Muscle layer of colon (tissue), 2 donors: ENCODE measurements around the gene ERCC8.
"Not testable (repeated sequence)": the region's sequence is repeated elsewhere in the genome, so short reads cannot be mapped to it uniquely, and the experiment has no call there.

ENCODE experiments used
- H3K27ac ChIP-seq: one replicate; pipeline ENCODE4 v1.7.0; 2013; ENCODE audit warnings: low read depth, mild to moderate bottlenecking, low read length, moderate library complexity
- H3K27me3 ChIP-seq, 2 donors: one replicate each; pipeline ENCODE4 v1.7.0; 2013; ENCODE audit warnings: low read length in 2 of 2, mild to moderate bottlenecking in 2 of 2; ENCODE audit not compliant: insufficient read depth in 2 of 2, control insufficient read depth in 1 of 2
- H3K36me3 ChIP-seq: one replicate; pipeline ENCODE4 v1.7.0; 2013; ENCODE audit warnings: mild to moderate bottlenecking, low read length; ENCODE audit not compliant: insufficient read depth
- H3K4me1 ChIP-seq: one replicate; pipeline ENCODE4 v1.7.0; 2013; ENCODE audit warnings: mild to moderate bottlenecking, low read length; ENCODE audit not compliant: insufficient read depth
- H3K4me3 ChIP-seq, 2 donors: one replicate each; pipeline ENCODE4 v1.7.0; 2013; ENCODE audit warnings: low read length in 2 of 2, low read depth in 1 of 2, mild to moderate bottlenecking in 1 of 2, moderate library complexity in 1 of 2
- H3K9ac ChIP-seq: one replicate; pipeline ENCODE4 v1.7.0; 2013; ENCODE audit warnings: low read length
- H3K9me3 ChIP-seq: one replicate; pipeline ENCODE4 v1.7.0; 2013; ENCODE audit warnings: mild to moderate bottlenecking, low read length
- donor health status: abdominal sarcoma.
- donor health status: Adenocarcinoma of cecum.

ERCC8 gene, protein sequence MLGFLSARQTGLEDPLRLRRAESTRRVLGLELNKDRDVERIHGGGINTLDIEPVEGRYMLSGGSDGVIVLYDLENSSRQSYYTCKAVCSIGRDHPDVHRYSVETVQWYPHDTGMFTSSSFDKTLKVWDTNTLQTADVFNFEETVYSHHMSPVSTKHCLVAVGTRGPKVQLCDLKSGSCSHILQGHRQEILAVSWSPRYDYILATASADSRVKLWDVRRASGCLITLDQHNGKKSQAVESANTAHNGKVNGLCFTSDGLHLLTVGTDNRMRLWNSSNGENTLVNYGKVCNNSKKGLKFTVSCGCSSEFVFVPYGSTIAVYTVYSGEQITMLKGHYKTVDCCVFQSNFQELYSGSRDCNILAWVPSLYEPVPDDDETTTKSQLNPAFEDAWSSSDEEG

DNA sequence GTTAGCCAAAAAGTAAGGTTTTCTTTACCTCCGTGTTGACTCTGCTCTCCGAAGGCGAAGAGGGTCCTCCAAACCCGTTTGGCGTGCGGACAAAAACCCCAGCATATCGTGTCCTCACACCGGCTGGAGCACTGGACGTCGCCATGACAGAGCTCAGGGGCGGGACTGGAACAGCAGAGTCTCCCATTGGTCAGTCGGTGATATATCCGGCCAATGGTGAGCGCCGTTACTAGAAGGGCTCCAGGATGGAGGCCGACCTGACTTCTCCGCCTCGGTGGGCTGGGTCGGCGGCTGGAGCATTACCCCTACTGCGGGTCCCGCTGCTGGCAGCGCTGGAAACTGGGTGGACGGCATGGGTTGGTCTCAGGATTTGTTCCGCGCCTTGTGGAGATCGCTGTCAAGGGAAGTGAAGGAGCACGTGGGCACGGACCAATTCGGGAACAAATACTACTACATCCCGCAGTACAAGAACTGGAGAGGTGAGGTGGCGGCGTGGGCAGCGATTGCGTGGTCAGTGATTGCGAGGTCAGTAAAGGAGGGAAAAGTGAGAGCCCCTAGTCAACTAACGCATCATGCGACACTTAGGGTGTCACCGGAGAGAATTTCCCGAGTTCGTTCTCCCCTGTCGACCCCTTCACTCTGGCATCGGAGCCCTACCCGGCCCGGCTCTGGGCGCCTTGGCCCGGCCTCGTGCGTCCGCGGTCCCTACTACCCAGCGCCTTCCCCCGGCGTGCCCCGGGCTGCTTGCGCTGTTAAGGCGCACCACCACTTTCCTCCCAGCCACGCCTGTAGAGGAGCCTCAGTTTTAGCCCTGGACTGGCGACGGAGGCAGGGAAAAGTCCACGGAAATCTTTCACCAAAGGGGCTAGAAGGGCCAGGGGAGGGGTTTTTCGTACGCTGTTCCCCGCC, at the start of gene ERCC8, which contains the start of gene NDUFAF2:
Gene ERCC8 (minus strand): TSS at position 167 of the 909 bp plus-strand sequence. CDS start 62 bp downstream, at position 105.
Gene NDUFAF2 (plus strand): TSS at position 302 of the 909 bp plus-strand sequence. CDS start 51 bp downstream, at position 353.
- no peaks in the 10 kb centered on the region for H3K27me3 ChIP-seq
- no peaks in the 10 kb centered on the region for H3K36me3 ChIP-seq
- H3K9ac ChIP-seq, result peak within 1 kb of the TSS; percentile 85
- no peaks in the 10 kb centered on the region for H3K9me3 ChIP-seq
- peak within 1 kb of the TSS; percentile 80 to 87 for H3K4me3 ChIP-seq
- peak within 1 kb of the TSS; percentile 90 for H3K27ac ChIP-seq
- peaks cover 6% of the 10 kb centered on the region for H3K4me1 ChIP-seq

DNA sequence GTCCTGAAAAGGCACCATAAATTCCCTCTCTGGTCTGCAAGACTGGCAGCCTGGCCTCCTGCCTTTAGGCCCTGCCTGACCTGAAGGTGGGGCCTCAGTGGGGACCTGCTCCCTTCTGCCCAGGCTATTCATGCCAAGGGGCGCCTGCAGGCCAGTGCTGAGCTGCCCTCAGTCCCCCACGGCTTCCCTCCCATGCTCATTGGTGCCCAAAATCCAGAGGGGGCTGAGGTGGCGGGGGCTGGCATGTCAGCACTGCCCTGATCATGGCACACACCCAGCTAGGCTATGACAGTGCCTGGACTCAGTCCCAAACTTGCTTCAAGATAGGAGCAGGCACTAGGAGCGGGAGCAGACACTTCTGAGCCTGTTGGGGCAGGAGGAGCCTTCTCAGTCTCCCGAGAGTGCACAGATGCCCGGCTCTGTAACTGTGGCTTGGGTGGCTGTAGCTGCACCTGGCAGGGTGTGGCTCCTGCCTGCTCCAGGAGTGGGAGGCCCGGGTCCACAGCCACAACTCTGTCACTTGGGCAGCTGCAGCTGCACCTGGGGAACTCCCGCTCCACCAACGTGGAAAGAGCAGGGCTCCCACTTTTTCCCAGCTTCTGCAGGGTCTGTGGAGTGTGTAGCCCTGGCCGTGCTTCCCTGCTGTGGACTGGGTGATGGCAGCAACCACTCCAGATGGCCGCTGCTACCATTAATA, 49.2 kb upstream of the ERCC8 start:
- Histone ChIP-seq H3K4me1 (peaks cover 5% of the 10 kb centered on the region), H3K27ac (no peak overlapping the region)

DNA sequence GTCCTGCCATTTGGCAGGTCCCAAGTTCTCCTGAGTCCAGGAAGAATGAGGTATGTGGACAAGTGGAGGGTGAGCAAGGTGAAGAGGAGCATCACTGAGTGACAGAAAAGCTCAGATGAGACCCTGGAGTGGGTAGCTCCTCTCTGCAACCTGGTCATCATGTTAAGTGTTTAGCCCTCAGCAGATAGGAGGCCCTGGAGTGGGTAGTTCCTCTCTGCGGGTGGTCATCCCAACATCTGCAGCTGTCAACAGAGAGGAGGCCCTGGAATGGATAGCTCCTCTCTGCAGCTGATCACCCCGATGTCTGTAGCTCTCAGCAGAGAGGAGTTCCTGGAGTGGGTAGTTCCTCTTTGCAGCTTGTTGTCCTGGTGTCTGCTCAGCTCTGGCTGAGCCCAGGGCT, 48.6 kb upstream of the ERCC8 start:
- Histone ChIP-seq H3K27ac (no peak overlapping the region), H3K4me1 (peaks cover 5% of the 10 kb centered on the region), H3K9me3 (no peaks in the 10 kb centered on the region), H3K36me3 (no peaks in the 10 kb centered on the region), H3K9ac (no peak overlapping the region), H3K27me3 (no peaks in the 10 kb centered on the region), H3K4me3 (no peak overlapping the region)

More for the DNA sequence above, 49.2 kb upstream of the ERCC8 start:
- no peaks in the 10 kb centered on the region for H3K27me3 ChIP-seq
- no peaks in the 10 kb centered on the region for H3K36me3 ChIP-seq
- H3K9ac ChIP-seq, result no peak overlapping the region
- no peak overlapping the region for H3K4me3 ChIP-seq
- no peaks in the 10 kb centered on the region for H3K9me3 ChIP-seq

DNA sequence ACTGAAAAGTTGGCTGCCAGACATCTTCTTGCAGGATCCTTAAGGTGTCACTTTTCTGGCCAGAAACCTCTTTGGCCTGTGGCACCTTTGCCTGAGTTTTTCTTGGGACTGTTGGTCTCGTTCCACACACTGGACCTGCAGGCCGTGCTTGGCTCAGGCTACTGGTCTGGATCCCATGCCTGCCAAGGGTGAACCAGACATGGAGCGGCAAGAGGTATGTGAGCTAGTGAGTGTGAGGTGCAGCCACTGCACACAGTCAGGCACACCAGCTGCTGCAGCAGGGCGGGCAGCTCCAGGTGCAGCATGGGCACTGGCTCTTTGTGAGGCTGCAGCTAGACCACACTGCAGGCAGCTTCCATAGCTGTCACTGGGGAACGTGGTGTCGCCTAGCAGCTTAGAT, 48.0 kb upstream of the ERCC8 start:
- Histone ChIP-seq H3K4me3 (no peak overlapping the region), H3K9me3 (no peaks in the 10 kb centered on the region), H3K27ac (no peak overlapping the region), H3K9ac (no peak overlapping the region), H3K36me3 (no peaks in the 10 kb centered on the region), H3K27me3 (no peaks in the 10 kb centered on the region), H3K4me1 (peaks cover 5% of the 10 kb centered on the region)

DNA sequence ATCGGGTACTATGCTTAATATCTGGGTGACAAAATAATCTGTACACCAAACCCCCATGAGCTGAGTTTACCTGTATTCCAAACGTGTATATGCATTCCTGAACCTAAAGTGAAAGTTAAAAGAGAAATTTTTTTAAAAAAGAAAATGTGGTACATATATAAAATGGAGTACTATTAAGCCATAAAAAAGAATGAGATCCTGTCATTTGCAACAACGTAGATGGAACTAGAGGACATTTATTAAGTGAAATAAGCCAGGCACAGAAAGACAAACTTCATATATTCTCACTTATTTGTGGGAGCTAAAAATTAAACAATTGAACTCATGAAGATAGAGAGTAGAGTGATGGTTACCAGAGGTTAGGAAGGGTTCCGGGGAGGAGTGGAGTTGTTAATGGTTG, 44.9 kb upstream of the ERCC8 start:
- peaks cover 5% of the 10 kb centered on the region for H3K4me1 ChIP-seq
- no peak overlapping the region for H3K4me3 ChIP-seq
- no peaks in the 10 kb centered on the region for H3K9me3 ChIP-seq
- no peaks in the 10 kb centered on the region for H3K36me3 ChIP-seq
- H3K27me3 ChIP-seq, result no peaks in the 10 kb centered on the region
- no peak overlapping the region for H3K9ac ChIP-seq
- H3K27ac ChIP-seq, result no peak overlapping the region

DNA sequence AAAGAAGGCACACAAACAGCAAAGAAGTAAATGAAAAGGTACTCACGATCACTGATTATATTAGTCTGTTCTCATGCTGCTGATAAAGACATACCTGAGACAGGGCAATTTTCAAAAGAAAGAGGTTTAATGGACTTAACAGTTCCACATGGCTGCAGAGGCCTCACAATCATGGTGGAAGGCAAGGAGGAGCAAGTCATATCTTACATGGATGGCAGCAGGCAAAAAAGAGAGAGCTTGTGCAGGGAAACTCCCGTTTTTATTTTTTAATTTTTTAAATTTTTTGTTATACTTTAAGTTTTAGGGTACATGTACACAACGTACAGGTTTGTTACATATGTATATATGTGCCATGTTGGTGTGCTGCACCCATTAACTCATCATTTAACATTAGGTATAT, 37.3 kb upstream of the ERCC8 start:
- not testable (repeated sequence) for H3K4me3 ChIP-seq, H3K4me1 ChIP-seq, H3K36me3 ChIP-seq, H3K9me3 ChIP-seq, H3K27ac ChIP-seq, H3K27me3 ChIP-seq, H3K9ac ChIP-seq

DNA sequence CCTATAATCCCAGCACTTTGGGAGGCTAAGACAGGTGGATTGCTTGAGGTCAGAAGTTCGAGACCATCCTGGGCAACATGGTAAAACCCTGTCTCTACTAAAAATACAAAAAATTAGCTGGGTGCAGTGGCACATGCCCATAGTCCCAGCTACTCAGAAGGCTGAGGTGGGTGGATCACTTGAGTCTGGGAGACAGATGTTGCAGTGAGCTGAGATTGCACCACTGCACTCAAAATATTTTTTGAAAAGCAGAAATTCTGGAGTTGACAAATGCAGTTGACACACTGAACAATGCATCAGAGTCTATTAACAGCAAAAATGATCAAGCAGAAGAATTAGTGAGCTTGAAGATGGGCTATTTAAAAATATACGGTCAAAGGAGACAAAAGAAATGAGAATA, 35.6 kb upstream of the ERCC8 start:
- no peak overlapping the region for H3K9ac ChIP-seq
- no peak overlapping the region for H3K27ac ChIP-seq
- no peaks in the 10 kb centered on the region for H3K4me1 ChIP-seq

DNA sequence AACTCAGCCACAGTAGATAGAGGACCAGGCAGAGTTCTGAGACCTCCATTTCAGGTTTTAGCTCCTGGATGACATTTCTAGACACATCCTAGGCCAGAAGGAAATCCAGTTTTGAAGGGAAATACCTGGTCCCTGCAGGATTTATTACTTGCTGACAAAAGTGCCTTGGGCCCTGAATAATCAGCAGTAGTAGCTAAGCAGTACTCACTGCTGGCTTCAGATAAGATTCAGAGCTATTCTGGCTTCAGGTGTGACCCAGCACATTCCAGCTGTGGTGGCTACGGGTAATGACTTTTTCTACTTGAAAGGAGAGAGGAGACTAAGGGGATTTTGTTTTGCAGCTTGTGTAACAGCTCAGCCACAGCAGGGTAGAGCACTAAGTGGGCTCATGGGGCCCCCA, 34.1 kb upstream of the ERCC8 start:
- H3K27me3 ChIP-seq, result no peaks in the 10 kb centered on the region

More for the DNA sequence above, 35.6 kb upstream of the ERCC8 start:
- Histone ChIP-seq H3K4me3 (no peak overlapping the region), H3K27me3 (no peaks in the 10 kb centered on the region), H3K9me3 (no peaks in the 10 kb centered on the region), H3K36me3 (no peaks in the 10 kb centered on the region)

DNA sequence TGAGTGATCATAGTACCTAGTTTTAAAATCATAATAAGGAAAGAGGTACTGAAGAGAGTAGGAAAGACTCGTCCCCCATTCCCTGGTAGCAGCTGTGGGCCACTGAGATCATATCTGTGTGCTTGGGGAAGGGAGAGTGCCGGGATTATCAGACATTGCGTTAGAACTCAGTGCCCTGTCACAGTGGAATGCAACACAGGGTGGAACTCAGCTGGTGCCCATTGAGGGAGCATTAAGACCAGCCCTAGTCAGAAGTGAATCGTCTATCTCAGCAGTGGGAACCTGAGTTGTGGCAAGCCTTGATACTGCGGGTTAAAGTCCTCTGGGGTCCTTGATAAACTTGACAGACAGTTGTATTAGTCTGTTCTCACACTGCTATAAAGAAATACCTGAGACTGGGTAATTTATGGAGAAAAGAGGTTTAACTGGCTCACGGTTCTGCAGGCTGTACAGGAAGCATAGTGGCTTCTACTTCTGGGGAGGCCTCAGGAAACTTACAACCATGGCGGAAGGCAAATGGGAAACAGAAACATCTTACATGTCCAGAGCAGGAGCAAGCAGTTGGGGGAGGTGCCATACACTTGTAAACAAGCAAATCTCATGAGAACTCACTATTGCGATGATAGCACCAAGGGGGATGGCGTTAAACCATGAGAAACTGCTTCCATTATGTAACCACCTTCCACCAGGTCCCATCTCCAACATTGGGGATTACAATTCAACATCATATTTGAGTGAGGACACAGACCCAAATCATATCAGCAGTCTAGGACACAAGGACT, 33.3 kb upstream of the ERCC8 start:
- no peaks in the 10 kb centered on the region for H3K27me3 ChIP-seq
- H3K9me3 ChIP-seq, result no peaks in the 10 kb centered on the region
- H3K4me1 ChIP-seq, result no peaks in the 10 kb centered on the region
- no peak overlapping the region for H3K4me3 ChIP-seq
- H3K9ac ChIP-seq, result no peak overlapping the region
- H3K27ac ChIP-seq, result no peak overlapping the region
- no peaks in the 10 kb centered on the region for H3K36me3 ChIP-seq

More for the DNA sequence above, 34.1 kb upstream of the ERCC8 start:
- no peaks in the 10 kb centered on the region for H3K9me3 ChIP-seq
- no peak overlapping the region for H3K27ac ChIP-seq
- no peaks in the 10 kb centered on the region for H3K4me1 ChIP-seq
- no peak overlapping the region for H3K4me3 ChIP-seq
- no peaks in the 10 kb centered on the region for H3K36me3 ChIP-seq
- H3K9ac ChIP-seq, result no peak overlapping the region

DNA sequence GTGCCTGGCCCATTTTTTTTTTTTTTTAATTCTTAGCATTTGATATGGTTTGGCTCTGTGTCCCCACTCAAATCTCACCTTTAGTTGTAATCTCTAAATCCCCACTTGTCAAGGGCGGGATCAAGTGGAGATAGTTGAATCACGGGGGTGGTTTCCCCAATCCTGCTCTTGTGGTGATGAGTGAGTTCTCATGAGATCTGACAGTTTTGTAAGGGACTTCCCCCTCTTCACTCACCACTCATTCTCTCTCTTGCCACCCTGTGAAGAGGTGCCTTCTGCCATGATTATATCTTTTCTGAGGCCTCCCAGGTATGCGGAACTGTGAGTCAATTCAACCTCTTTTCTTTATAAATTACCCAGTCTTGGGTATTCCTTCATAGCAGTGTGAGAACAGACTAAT, 27.4 kb upstream of the ERCC8 start:
- Histone ChIP-seq H3K36me3 (no peaks in the 10 kb centered on the region), H3K4me3 (no peak overlapping the region), H3K4me1 (no peaks in the 10 kb centered on the region), H3K9ac (no peak overlapping the region), H3K9me3 (no peaks in the 10 kb centered on the region), H3K27me3 (no peaks in the 10 kb centered on the region), H3K27ac (no peak overlapping the region)
